ENCODE measurements around the gene C4orf50. TPM values are rescaled to one million over a fixed set of nuclear protein-coding genes. Genes with fewer than 3 reads are reported as not detected.

C4orf50 gene
- total RNA-seq, 1 experiment from 2014 or later: 0.17 TPM

DNA sequence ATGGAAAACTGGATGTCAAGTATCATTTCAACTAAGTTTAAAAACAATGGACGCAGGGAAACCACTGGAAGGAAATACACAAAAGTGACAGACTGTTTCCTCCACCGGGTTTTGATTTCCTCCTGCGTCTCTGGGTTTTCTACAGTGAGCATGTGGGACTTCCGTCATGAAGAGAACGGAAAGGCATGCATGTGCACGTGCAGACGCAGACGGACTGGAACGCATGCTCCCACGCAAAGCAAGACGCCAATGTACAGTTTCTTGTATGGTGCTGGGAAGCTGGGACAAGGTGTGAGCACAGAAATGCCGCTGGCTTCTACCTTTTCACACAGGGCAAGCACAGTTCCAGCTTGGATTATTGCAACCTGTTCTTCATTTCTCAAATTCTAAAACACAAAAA lies 30.3 kb upstream of the C4orf50 start:
- no peak overlapping the region for H3K27ac ChIP-seq (ENCODE audit: insufficient read length, low read depth, low read length)
- H3T11ph ChIP-seq (ENCODE audit: low read length): no peak overlapping the region
- H3K23ac ChIP-seq (ENCODE audit: insufficient read length, low read depth, low read length): no peak overlapping the region
- no peak overlapping the region for H3K4ac ChIP-seq (ENCODE audit: low read depth, low read length)
- Mint-ChIP-seq H3K27ac (no peak overlapping the region), H3K9me3 (no peaks in the 10 kb centered on the region), H3K4me3 (no peak overlapping the region), H3K36me3 (ENCODE audit: insufficient read depth in 1 of 3, low read depth in 3 of 3) (no peaks in the 10 kb centered on the region), H3K27me3 (ENCODE audit: low read depth) (peaks cover 5% of the 10 kb centered on the region; the same call in 1 of the 2 replicates), H3K4me1 (peaks cover 9 to 13% of the 10 kb centered on the region in 2 experiments)
- H3K9me3 ChIP-seq (ENCODE audit: control insufficient read depth, low read depth, low read length): no peaks in the 10 kb centered on the region
- no peaks in the 10 kb centered on the region for H3K27me3 ChIP-seq (ENCODE audit: insufficient read depth, low read length)
- no peak overlapping the region for H2BK5ac ChIP-seq (ENCODE audit: insufficient read length, low read length)
- H2BK15ac ChIP-seq (ENCODE audit: low read depth, low read length): no peak overlapping the region
- H4K20me1 ChIP-seq (ENCODE audit: control insufficient read depth, insufficient read depth, insufficient read length): no peaks in the 10 kb centered on the region
- H4K91ac ChIP-seq (ENCODE audit: insufficient read length, low read depth, low read length): no peak overlapping the region
- H2BK12ac ChIP-seq (ENCODE audit: insufficient read length, low read depth, low read length): no peak overlapping the region
- H2BK20ac ChIP-seq (ENCODE audit: low read depth, low read length, poor library complexity, severe bottlenecking): no peak overlapping the region
- H2AK5ac ChIP-seq (ENCODE audit: insufficient read length, low read length): no peak overlapping the region
- H3K23me2 ChIP-seq (ENCODE audit: insufficient read length, low read depth, low read length, poor library complexity, severe bottlenecking): no peaks in the 10 kb centered on the region
- no peak for DNase-seq
- H2BK120ac ChIP-seq (ENCODE audit: low read depth, low read length, poor library complexity, severe bottlenecking): no peak overlapping the region
- TF ChIP-seq CTCF (conservative IDR thresholded peaks at IDR 0.05): no peak
- H4K5ac ChIP-seq (ENCODE audit: insufficient read length, low read depth, low read length): no peak overlapping the region
- no peaks in the 10 kb centered on the region for H3K79me2 ChIP-seq (ENCODE audit: insufficient read depth, low read length)
- H3K14ac ChIP-seq (ENCODE audit: insufficient read depth, low read length): no peak overlapping the region
- no peaks in the 10 kb centered on the region for H3K79me1 ChIP-seq (ENCODE audit: insufficient read depth, low read depth, low read length, poor library complexity, severe bottlenecking)
- no peak overlapping the region for H3K56ac ChIP-seq (ENCODE audit: insufficient read length, low read depth, low read length)
- H3K18ac ChIP-seq (ENCODE audit: insufficient read length, low read depth, low read length): no peak overlapping the region
- no CpG with 5 or more reads among the region's 12 CpGs for WGBS (ENCODE audit: extremely low coverage, insufficient read length, low lambda C conversion rate)
- H3K9ac ChIP-seq (ENCODE audit: extremely low read depth, insufficient read length, low read length): no peak overlapping the region
- no peaks in the 10 kb centered on the region for H3K4me1 ChIP-seq (ENCODE audit: insufficient read depth, low read length)
- H2AFZ ChIP-seq (ENCODE audit: low read length): no peak overlapping the region
- H4K8ac ChIP-seq (replicated peaks; ENCODE audit: insufficient read length, low read depth, low read length): no peak overlapping the region
- no peak overlapping the region for H3K4me2 ChIP-seq (ENCODE audit: insufficient read depth, insufficient read length, low read length)

Measured in H9 (cell line).